SH-SY5Y (cell line): Measurements from ENCODE around the gene NLK.

ENCODE experiments used
- GATA2 ChIP-seq: IDR thresholded peaks from 2 replicates; pipeline ENCODE4 v1.6.1; 2011; ENCODE audit warnings: mild to moderate bottlenecking, low read depth, low read length
- GATA3 ChIP-seq: IDR thresholded peaks from 2 replicates; pipeline ENCODE4 v1.6.1; 2011; ENCODE audit warnings: low read depth, mild to moderate bottlenecking, low read length, moderate library complexity

GRCh38 chr17:28136923-28137322 is 94.4 kb downstream of the NLK start:
- TF ChIP-seq GATA2 (no peak), GATA3 (no peak)
